HEK293 (cell line): ENCODE measurements around the gene GOSR2.
A peak's percentile ranks its signal among the peaks of the same experiment; 100 is the strongest.

Experiments used
- CTCF ChIA-PET: fragments of 350-600 bp; formaldehyde crosslinking; extraction: SDS; loops from one replicate; lab custom pipeline; 2021; ENCODE audit warnings: antibody characterized with exemption; lab: Yijun Ruan, JAX
- POLR2A ChIA-PET: fragments of 300-600 bp; formaldehyde crosslinking; extraction: SDS; loops from one replicate; lab custom pipeline; 2020; ENCODE audit warnings: antibody characterized with exemption, inconsistent platforms; lab: Yijun Ruan, JAX
- H3K27ac ChIP-seq: fragments of 200-500 bp; sonication (Bioruptor generic); 2 replicates; pipeline ENCODE4 v1.5.1; 2014; ENCODE audit warnings: low read depth, low read length, control low read depth, inconsistent platforms; ENCODE audit errors: extremely low read depth
- H3K36me3 ChIP-seq, 2 experiments: fragments of 200-500 bp in 1 of 2; sonication (Bioruptor generic) in 1 of 2; 1 replicate in 1 of 2; 2 replicates in 1 of 2; pipeline ENCODE4 v1.5.1; 2014 to 2017; ENCODE audit warnings: inconsistent platforms in 2 of 2, low read length in 2 of 2; ENCODE audit not compliant: control insufficient read depth in 2 of 2, insufficient read depth in 1 of 2
- H3K4me1 ChIP-seq: fragments of 200-500 bp; sonication (Bioruptor generic); 2 replicates; pipeline ENCODE4 v1.5.1; 2014; ENCODE audit warnings: mild to moderate bottlenecking, low read length, inconsistent platforms; ENCODE audit not compliant: control insufficient read depth, insufficient read depth
- H3K4me3 ChIP-seq: 2 replicates; pipeline ENCODE4 v1.5.1; 2011; ENCODE audit warnings: low read depth, mild to moderate bottlenecking, control low read depth, low read length, moderate library complexity
- H3K9me3 ChIP-seq: fragments of 200-500 bp; sonication (Bioruptor generic); 2 replicates; pipeline ENCODE4 v1.5.1; 2014; ENCODE audit warnings: low read depth, low read length, inconsistent platforms; ENCODE audit not compliant: control insufficient read depth, insufficient read depth
- BCL6B ChIP-seq: fragments of 450-650 bp; formaldehyde crosslinking; IDR thresholded peaks from 2 replicates; pipeline ENCODE4 v1.5.1; 2017; ENCODE audit warnings: missing biosample characterization, missing genetic modification characterization
- GLI4 ChIP-seq: fragments of 450-650 bp; formaldehyde crosslinking; IDR thresholded peaks from 2 replicates; pipeline ENCODE4 v1.5.1; 2016; ENCODE audit warnings: missing biosample characterization, missing genetic modification characterization
- GLIS1 ChIP-seq: fragments of 450-650 bp; formaldehyde crosslinking; IDR thresholded peaks from 2 replicates; pipeline ENCODE4 v1.5.1; 2016; ENCODE audit warnings: missing biosample characterization, missing genetic modification characterization
- HIC1 ChIP-seq: fragments of 450-650 bp; formaldehyde crosslinking; IDR thresholded peaks from 2 replicates; pipeline ENCODE4 v1.5.1; 2016; ENCODE audit warnings: missing biosample characterization, missing genetic modification characterization
- HOXA7 ChIP-seq: sonication (generic); formaldehyde crosslinking; IDR thresholded peaks from 2 replicates; pipeline ENCODE4 v1.8.1; 2022; ENCODE audit warnings: missing genetic modification reagents, borderline replicate concordance
- PBX3 ChIP-seq: sonication (generic); formaldehyde crosslinking; IDR thresholded peaks from 2 replicates; pipeline ENCODE4 v1.8.1; 2022; ENCODE audit warnings: mild to moderate bottlenecking, moderate library complexity, missing genetic modification reagents
- SALL2 ChIP-seq: fragments of 450-650 bp; formaldehyde crosslinking; IDR thresholded peaks from 2 replicates; pipeline ENCODE4 v1.5.0; 2017; ENCODE audit warnings: missing biosample characterization, mild to moderate bottlenecking, missing genetic modification characterization, borderline replicate concordance
- ZFP41 ChIP-seq: fragments of 450-650 bp; formaldehyde crosslinking; IDR thresholded peaks from 2 replicates; pipeline ENCODE4 v1.5.1; 2016; ENCODE audit warnings: missing biosample characterization, missing genetic modification characterization, borderline replicate concordance
- ZNF133 ChIP-seq: fragments of 450-650 bp; formaldehyde crosslinking; IDR thresholded peaks from 2 replicates; pipeline ENCODE4 v1.5.1; 2016; ENCODE audit warnings: missing biosample characterization, missing genetic modification characterization
- ZNF157 ChIP-seq: fragments of 450-650 bp; formaldehyde crosslinking; IDR thresholded peaks from 2 replicates; pipeline ENCODE4 v1.5.1; 2016; ENCODE audit warnings: missing biosample characterization, missing genetic modification characterization
- ZNF174 ChIP-seq: fragments of 450-650 bp; formaldehyde crosslinking; IDR thresholded peaks from 2 replicates; pipeline ENCODE4 v1.5.0; 2017; ENCODE audit warnings: missing biosample characterization, mild to moderate bottlenecking, missing genetic modification characterization
- ZNF302 ChIP-seq: fragments of 450-650 bp; formaldehyde crosslinking; IDR thresholded peaks from 2 replicates; pipeline ENCODE4 v1.5.1; 2016; ENCODE audit warnings: missing biosample characterization, missing genetic modification characterization, low read depth
- ZNF311 ChIP-seq: fragments of 450-650 bp; formaldehyde crosslinking; IDR thresholded peaks from 2 replicates; pipeline ENCODE4 v1.5.1; 2017; ENCODE audit warnings: missing biosample characterization, missing genetic modification characterization, borderline replicate concordance
- ZNF449 ChIP-seq: fragments of 450-650 bp; formaldehyde crosslinking; IDR thresholded peaks from 2 replicates; pipeline ENCODE4 v1.5.1; 2017; ENCODE audit warnings: missing biosample characterization, mild to moderate bottlenecking, missing genetic modification characterization, moderate library complexity
- ZNF529 ChIP-seq: fragments of 450-650 bp; formaldehyde crosslinking; IDR thresholded peaks from 2 replicates; pipeline ENCODE4 v1.5.1; 2017; ENCODE audit warnings: missing genetic modification characterization, missing biosample characterization; ENCODE audit not compliant: insufficient replicate concordance
- ZNF555 ChIP-seq: fragments of 450-650 bp; formaldehyde crosslinking; conservative IDR thresholded peaks from 2 replicates; pipeline ENCODE4 v1.5.1; 2017; ENCODE audit warnings: missing biosample characterization, mild to moderate bottlenecking, missing genetic modification characterization, inconsistent platforms
- ZNF670 ChIP-seq: fragments of 450-650 bp; formaldehyde crosslinking; IDR thresholded peaks from 2 replicates; pipeline ENCODE4 v1.5.1; 2016; ENCODE audit warnings: missing biosample characterization, missing genetic modification characterization, low read depth
- ZNF785 ChIP-seq: fragments of 450-650 bp; formaldehyde crosslinking; IDR thresholded peaks from 2 replicates; pipeline ENCODE4 v1.5.1; 2016; ENCODE audit warnings: missing biosample characterization, missing genetic modification characterization
- ZNF843 ChIP-seq: fragments of 450-650 bp; formaldehyde crosslinking; IDR thresholded peaks from 2 replicates; pipeline ENCODE4 v1.5.1; 2016; ENCODE audit warnings: missing biosample characterization, missing genetic modification characterization

The GOSR2 gene

GRCh38 chr17:46910179-46910927, 12.6 kb upstream of the GOSR2 start:
- Histone ChIP-seq H3K9me3 (no peaks in the 10 kb centered on the region), H3K27ac (no peak overlapping the region), H3K36me3 (no peaks in the 10 kb centered on the region), H3K4me3 (no peak overlapping the region), H3K4me1 (no peaks in the 10 kb centered on the region)
- CTCF ChIA-PET = interaction anchor here (2.6 kb wide), 1 partner anchor 31 kb away, joined by 7 read pairs; no protein-coding TSS in a partner anchor
- POLR2A ChIA-PET = no interaction called here
- TF ChIP-seq GLIS1 (tag by site-specific recombination) (peak; percentile 36), BCL6B (tag by site-specific recombination) (no peak)

- Histone ChIP-seq H3K27ac (no peak overlapping the region), H3K9me3 (no peaks in the 10 kb centered on the region), H3K4me1 (no peaks in the 10 kb centered on the region), H3K36me3 (no peaks in the 10 kb centered on the region), H3K4me3 (no peak overlapping the region)
- CTCF ChIA-PET = interaction anchor here (0.7 to 1.4 kb wide), 2 partner anchors 28 to 31 kb away, joined by 3 read pairs; no protein-coding TSS in a partner anchor
- POLR2A ChIA-PET = no interaction called here
- TF ChIP-seq HOXA7 (CRISPR knock-in tag) (no peak), ZNF133 (tag by site-specific recombination) (no peak), PBX3 (no peak), SALL2 (tag by site-specific recombination) (no peak), ZNF174 (no peak), HIC1 (tag by site-specific recombination) (no peak), GLI4 (tag by site-specific recombination) (no peak), ZNF785 (no peak), ZFP41 (no peak), ZNF302 (no peak), ZNF670 (tag by site-specific recombination) (no peak), ZNF157 (tag by site-specific recombination) (no peak), ZNF843 (no peak), ZNF555 (tag by site-specific recombination) (no peak), ZNF529 (tag by site-specific recombination) (no peak), ZNF311 (no peak), ZNF449 (tag by site-specific recombination) (no peak)
Observed at GRCh38 chr17:46911311-46911710, 11.6 kb upstream of the GOSR2 start.
